B cell (primary cell): Measurements from ENCODE around the gene GPR18.

Experiments
- CTCF ChIP-seq: fragments of 200-600 bp; IDR thresholded peaks from one replicate; pipeline ENCODE4 v1.8.0; 2022; ENCODE audit warnings: antibody characterized with exemption, mild to moderate bottlenecking
- EZH2 ChIP-seq: IDR thresholded peaks from 2 replicates; pipeline ENCODE4 v1.6.1; 2012; ENCODE audit warnings: borderline replicate concordance, low read depth, mild to moderate bottlenecking, moderate library complexity, low read length; ENCODE audit not compliant: insufficient read depth, poor library complexity, severe bottlenecking

- TF ChIP-seq CTCF (no peak), EZH2 (no peak)
These were observed 7.0 kb downstream of the GPR18 start for GRCh38 chr13:99250982-99251825.
